NCI-H187 (cell line): ENCODE data around the gene ZNF681.
"Not testable (repeated sequence)": the region's sequence is repeated elsewhere in the genome, so short reads cannot be mapped to it uniquely, and the experiment has no call there.

ENCODE experiments used
- DNase-seq, 2 experiments: peaks; one replicate each; lab custom pipeline; 2025; lab: John Stamatoyannopoulos, UW

Gene ZNF681

DNA sequence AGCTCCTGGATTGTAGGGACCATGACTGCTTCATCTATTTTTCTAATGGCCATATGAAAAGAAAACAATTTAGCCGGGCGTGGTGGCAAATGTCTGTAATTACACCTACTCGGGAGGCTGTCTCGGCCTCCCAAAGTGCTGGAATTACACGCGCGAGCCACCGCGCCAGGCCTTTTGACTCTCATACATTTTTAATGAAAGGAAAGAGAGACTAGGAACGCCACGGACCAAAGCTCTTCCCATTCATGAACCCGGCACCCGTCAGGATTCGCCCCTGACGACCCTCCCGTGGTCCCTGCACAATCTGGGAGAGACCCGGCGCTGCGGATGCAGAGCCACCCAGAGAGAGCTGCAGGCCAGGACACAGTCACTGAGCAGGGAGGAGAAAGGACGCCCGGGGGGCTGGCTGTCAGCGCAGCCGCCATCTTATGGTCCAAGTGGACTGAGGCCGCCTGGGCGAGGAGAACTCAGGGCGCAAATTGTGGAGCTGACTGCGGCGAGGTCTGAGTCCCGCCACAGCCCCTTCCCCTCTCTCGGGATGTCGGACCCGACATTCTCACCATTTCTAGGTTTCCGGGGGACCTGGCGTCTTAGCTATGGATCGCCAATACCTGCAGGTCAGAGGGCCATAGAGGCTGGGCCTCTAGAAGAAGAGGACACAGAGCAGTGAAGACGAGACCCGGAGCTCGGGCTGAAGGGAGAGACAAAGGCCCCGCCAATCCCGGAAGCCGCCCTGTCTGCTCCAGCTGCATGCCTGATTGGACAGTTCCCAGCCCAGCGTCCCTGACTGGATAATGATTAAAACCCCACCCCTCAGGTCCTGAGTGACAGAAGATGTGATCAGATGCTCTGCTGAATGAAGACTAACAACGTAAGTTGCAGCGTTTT is at the start of gene ZNF681:
Gene ZNF681 (minus strand): TSS at position 705 of the 888 bp plus-strand sequence. CDS start 142 bp downstream, at position 563.
- DNase-seq: peak; percentile 70 to 74

DNA sequence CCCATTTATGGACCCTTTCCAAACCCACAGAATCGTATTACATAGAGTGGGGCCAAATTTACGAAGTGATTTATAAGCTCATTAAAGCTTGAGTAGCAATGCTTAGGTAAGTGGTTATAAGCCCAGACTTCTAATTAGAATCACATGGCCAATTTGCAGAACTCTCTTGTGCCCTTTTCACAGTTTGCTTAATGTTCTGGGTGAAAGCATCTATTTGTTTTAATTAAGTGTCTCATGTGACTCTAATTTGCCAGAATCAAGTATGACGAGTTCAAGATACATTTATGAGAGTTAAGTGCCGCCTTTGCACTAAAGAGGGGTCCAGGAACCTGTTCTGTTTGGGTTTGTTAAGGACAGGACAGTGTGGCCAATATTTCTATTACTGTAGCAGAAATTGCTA is 46.0 kb upstream of the ZNF681 start:
- no peak for DNase-seq

DNA sequence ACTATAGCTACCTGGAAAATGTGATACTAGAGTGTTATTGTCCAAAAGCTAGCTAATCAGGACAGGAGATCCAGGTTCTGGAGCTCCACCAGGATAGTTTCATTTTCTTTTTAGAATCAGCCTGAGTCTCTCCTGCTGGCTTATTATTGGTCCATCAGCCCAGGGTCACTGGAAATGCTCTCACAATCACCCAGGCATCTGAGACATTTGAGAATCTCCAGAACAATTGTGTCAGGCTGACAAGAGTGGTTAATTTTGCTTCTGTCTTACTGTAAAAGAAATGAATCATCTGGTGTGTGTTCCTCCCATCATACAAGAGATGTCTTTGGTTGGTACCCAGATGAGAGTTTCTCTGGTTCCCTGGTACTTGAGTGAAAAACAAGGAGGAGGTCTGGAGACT is 43.6 kb upstream of the ZNF681 start:
- no peak for DNase-seq

DNA sequence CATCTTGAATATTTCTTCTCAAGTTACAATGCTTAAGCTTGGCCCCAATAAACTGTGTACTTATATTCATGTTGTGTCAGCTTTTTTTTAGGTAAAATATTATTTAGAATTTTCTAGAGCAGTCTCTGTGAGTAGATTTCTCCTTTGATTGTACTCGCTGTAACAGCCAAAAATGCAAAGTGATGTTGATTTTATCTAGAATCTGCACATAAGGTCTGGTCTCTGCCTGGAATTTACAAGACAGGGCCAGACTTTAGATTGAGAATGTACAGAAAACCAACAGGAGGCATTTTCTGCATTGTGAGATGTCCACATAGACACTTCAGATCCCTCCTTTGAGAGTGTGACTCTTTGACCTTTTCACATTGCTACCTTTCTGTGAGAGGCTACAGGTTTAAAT is 43.1 kb upstream of the ZNF681 start:
- no peak for DNase-seq

DNA sequence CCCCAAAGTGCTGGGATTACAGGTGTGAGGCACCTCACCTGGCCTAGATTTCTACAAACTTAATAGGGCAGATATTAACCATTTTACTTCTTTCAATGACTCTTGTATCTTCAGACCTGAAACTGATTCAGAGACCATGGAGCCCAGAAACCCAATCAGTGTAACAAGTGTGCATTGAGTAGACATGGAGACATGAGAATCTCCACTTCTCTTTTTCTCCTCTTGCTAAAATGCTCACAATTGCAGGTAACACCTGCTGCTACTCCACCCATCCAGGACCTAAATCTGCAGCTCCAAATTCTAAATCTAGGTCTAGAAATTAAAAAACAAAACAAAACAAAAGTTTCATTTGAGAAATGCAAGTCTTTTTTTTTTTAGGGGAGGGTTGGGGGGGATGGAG is 42.2 kb upstream of the ZNF681 start:
- DNase-seq: no peak

DNA sequence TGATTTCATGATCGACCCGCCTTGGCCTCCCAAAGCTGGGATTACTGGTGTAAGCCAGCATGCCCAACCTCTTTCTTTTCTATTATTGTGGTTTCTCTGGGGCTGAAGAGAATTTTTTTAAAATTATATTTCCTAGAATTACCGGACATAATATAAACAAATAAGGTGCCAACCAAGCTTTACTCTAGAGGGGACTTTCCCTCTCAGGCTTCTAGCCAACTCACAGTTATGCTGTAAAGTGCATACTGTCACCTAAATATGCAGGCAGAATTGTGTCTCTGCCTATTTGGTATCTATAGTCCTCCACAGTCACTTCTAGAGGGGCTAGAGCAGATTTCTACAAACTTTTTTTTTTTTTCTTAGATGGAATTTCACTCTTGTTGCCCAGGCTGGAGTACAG is 41.6 kb upstream of the ZNF681 start:
- no peak for DNase-seq

DNA sequence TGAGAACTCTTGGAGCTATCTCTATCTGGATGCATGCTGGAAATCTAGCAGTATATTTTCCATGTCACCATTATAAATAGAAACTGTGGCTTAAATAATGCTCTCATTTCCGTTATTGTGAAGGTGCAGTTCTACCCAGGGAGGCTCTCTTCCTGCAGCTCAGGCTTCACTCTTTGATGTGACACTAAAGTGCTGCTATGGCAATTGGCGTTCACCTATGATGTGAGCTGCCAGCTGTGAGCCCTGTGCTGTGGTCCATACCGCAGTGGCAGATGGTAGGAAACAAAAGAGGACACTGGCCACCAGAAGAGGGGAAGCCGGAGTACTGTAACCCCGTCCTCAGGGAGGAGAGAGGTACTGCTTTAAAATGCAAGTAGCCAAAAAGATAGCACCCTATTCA is 40.6 kb upstream of the ZNF681 start:
- DNase-seq: no peak

DNA sequence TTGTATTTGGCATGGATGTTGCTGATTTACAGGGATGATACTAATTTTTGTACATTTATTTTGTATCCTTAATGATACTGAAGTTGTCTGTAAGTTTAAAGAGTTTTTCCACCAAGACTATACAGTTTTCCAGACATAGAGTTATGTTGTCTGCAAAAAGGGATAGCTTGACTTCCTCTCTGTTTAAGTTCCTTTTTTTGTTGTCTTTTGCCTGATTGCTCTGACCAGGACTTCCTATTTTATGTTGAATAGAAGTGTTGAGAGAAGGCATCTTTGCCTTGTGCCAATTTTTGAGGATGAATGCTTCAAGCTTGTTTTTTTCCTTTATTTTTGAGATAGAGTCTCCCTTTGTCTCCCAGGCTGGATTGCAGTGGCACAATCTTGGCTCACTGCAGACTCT is 36.8 kb upstream of the ZNF681 start:
- no peak for DNase-seq

DNA sequence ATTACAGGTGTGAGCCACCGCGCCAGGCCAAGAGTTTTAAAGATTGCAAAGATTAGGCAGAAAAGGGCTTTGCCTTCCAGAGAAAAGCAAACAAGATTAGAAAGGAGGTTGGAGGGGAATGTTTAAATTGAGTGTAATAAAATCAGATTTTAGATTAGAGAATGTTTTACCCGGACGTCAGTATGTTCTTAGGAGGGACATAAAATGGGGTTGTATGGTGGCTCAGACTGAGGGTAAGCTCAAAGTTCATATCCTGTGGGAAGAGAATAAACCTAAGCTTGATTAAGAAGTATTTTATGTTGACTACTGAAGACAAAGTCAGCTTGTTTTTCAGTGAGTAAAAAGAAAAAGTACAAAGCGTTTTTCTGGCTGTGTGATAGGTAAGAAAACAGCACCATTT is 34.1 kb upstream of the ZNF681 start:
- DNase-seq: no peak

DNA sequence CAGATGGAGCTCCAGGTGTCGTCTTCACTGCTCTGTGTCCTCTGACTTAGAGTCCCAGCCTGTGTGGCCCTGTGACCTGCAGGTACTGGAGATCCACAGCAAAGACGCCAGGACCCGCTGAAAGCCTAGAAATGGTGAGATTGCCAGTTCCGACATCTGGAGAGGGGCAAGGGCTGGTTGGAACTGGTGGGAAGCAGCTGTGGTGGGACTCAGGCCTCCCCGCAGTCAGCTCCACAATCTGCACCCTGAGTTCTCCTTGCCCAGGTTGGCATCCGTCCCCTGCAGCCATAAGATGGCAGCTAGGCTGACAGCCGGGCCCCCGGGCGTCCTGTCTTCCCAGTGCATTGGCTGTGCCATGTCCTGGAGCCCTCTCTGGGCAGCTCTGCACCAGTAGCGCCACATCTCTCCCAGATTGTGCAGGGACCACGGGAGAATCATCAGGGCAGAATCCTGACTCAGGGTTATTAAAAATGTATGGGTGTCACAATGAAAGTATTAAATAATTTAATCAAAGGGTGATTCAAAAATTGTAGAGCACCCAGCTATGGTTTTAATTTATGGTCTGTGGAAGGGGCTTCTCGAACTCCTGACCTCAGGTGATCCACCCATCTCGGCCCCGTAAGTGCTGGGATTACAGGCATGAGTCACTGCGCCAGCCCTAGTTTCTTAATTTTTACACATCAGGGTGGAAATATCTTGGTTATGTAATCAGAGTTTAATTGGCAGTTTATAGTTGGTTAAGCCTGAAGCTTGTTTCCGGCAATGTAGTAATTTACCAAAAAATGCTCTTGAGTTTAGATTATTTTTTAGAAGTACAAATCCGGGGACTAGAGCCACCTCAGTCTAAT is 32.2 kb upstream of the ZNF681 start:
- no peak for DNase-seq

DNA sequence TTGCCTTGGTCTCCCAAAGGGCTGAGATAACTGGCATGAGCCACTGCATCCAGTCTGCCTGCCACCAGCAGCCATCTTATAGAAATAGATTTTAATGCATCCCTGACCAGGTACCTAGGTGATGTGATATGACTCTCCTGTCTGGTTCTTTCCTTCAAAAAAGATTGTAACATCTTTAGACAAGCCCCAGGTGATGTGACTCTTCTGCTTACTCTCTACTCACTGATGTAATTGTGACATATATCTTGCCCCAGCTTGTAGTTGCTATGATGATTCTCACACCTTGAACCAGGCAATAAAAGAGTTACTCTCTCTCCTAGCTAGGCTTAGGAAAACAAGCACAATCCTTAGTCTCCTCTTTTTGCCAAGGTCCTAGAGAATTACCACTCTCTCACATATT is 30.6 kb upstream of the ZNF681 start:
- DNase-seq: no peak

DNA sequence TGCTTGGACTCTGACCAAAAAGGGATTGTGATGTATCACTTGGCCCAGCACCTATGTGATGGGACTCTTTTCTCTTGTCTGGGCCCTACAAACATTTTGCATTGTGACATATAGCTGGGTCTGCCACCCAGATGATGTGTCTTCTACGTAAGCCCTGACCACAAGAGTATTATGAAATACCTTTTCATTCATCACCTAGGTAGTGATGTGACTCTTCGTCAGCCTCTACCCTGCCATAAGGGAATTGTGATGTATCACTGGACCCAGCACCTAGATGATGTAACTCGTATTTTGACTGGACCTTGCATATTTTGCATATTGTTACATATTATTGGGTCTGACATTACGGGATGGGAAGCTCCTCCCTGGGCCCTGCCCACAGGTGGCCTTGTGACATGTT is 29.7 kb upstream of the ZNF681 start:
- DNase-seq: no peak

DNA sequence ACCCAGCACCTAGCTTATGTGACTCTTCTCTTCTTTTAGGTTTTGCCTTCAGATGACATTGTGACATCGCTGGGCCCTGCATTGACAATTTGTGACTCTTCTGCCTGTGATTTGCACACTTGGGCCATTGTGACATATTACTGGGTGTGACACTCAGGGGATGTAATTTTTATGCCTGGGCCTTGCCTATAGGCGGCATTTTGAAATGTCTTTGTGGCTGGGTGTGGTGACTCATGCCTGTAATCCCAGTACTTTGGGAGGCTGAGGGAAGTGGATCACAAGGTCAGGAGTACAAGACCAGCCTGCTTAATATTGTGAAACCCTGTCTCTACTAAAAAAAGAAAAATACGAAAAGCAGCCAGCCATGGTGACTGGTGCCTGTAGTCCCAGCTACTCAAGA is 28.4 kb upstream of the ZNF681 start:
- DNase-seq: no peak

DNA sequence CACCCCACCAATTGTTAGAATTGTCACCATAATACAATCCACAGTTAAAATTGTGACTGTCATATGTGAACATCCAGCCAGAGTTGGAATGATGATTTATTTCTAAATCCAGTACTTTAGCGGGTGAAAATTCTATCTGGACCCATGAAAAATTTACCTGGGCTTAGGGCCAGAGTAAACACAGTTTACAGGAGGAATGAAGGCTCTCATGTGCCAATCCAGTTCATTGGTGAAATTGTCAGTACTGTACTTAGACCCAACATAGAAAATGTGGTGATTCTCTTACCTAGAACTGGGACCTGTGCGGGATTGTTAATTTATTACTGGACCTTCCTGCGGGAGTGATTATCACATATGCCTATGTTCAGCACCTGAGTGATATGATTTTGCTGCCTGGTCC is 27.3 kb upstream of the ZNF681 start:
- DNase-seq: no peak

DNA sequence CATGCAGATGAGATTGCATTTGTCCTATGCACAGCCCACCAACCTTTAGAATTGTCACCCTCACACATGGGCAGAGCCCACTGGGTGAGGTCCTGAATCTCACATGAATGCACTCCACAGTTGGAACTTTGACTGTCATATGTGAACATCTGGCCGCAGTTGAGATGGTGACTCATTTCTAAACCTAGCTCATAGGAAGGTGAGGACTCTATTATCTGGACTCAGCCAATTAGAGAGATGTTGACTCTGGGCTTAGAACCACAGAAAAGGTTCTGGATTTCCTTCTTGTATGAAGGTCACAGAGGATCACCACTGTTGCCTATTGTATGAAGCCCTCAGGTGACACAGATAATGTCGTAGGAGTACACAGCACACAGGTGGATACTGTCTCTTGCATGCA is 25.6 kb upstream of the ZNF681 start:
- DNase-seq: no peak

DNA sequence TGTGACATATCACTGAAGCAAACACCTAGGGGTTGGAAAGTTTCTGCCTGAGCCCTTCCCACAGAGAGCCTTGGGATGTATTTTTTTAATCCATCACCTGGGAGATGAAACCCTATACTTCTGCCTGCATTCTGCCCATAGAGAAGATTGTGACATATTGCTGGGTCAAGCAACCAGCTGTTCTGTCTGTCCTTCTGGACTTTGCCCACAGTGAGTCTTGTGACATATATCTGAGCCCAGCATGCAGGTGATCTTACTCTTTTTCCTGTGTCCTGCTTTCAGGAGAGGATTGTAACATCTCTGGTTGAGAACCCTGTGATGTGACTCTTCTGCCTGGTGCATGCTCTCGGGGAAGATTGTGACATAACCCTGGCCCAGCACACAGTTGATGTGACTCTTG is 24.9 kb upstream of the ZNF681 start:
- no peak for DNase-seq

DNA sequence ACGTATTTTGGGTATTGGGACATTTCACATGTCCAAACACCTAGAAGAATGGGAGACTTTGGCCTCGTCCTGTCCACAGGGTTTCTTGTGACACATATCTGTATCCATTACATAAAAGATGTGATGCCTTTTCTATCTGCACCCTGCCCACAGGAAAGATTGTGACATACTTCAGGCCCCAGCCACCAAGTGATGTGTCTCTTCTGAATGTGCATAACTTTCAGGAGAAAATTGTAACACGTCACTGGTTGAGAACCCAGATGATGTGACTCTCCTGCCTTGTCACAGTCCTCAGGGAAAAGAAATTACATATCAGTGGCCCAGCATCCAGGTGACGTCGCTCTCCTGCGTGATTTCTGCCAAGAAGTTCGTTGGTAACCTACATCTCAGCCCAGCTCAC is 21.0 kb upstream of the ZNF681 start:
- no peak for DNase-seq

DNA sequence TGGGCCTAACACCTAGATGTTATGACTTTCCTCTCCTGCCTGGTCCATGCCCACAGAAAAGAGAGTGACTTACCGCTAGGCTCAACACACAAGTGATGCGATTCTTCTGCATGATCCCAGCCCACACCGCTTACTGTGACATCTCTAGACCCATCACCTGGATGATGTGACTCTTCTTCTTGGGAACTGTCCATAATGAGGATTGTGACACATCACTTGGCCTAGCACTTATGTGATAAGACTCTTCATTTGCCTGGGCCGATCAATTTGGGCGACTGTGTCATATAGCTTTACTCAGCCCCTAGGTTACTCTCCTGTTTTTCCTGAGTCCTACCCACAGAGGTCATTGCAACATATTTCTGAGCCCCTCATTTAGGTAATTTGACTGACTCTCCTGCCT is 19.9 kb upstream of the ZNF681 start:
- no peak for DNase-seq

DNA sequence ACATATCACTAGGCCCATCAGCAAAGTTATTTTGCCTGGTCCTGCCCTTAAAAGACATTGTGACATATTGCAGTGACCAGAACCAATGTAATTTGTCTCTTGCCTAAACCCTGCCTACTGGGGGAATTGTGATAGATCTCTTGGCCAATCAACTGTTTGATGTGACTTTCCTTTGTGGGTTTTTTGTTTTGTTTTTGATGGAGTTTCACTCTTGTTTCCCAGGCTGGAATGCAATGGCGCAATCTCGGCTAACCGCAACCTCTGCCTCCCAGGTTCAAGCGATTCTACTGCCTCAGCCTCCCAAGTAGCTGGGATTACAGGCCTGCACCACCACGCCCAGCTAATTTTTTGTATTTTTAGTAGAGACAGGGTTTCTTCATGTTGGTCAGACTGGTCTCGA is 19.3 kb upstream of the ZNF681 start:
- not testable (repeated sequence) for DNase-seq

DNA sequence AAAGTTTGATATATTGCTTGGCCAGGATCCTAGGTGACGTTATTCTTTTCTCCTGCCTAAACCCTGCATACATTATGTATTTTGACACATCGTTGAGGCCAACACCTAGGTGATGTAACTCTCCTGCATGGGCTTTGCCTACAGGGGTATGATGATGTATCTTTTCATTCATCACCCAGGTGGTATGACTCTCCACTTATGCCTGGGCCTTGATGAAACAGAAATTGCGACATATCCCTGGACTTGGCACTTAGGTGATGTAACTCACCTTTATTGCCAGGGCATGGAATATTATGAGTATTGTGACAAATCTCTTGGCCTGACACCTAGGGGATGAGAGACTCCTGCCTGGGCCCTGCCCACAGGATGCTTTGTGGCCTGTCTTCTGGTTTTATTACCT is 18.5 kb upstream of the ZNF681 start:
- DNase-seq: no peak

DNA sequence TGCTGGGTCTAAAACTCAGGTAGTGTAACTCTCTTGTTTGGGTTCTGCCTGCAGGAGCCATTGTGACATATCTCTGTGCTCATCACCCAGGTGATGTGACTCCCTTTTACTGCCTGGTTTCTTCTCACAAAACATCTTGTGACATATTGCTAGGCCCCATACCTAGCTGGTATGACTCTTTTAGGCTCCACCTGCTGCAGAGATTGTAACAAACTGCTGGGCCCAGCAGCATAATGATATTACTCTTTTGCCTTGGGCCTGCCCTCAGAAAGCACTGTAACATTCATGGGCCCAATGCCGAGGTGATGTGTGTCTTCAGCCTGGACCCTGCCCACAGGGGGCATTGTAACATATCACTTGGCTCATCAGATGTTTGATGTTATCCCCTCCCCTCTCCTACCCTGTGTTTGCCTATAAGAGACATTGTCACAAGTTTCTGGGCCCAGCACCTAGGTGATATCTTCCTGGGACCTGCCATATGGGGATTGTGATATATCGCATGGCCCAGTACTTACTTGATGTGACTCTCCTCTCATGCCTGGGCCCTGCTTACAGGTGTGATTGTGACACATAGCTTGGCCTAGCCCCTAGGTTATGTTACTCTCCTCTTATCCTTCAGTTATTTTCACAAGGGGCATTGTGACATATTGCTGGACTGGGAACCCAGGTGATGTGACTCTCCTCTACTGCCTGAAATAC is 18.0 kb upstream of the ZNF681 start:
- no peak for DNase-seq

DNA sequence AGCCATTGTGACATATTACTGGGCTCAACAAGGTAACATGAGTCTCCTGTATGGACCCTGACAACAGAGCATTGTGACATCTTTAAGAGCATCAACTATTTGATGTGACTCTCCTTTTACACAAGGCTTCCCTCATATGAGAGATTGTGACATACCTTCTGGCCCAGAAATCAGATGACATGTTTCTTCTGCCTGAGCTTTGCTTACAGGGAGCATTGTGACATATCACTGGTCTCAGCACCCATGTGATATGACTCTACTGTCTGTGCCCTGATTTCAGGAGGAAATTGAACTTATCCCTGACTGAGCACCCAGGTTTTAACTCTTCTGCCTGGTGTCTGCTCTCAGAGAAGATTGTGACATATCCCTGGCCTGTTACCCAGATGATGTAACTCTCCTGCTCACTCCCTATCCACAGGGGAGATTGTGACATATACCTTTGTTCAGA is 15.9 kb upstream of the ZNF681 start:
- DNase-seq: no peak

DNA sequence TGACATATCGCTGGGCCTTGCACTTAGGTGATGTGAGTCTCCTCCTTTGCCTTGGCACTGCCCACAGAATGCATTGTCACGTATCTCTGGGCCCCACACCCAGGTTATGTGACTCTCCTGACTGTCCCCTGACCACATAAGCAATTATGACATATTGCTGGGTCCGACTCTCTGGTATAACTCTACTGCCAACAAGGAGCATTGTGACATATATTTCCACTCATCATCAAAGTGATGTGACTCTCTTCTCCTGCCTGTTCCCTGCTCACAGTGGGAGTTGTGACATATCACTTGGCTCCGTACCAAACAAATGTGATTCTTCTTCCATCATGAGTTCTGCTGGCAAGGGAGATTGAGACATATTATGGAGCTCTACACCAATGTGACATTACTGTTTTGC is 15.4 kb upstream of the ZNF681 start:
- no peak for DNase-seq
